ENCODE data around the gene MAST4.

The MAST4 gene

DNA sequence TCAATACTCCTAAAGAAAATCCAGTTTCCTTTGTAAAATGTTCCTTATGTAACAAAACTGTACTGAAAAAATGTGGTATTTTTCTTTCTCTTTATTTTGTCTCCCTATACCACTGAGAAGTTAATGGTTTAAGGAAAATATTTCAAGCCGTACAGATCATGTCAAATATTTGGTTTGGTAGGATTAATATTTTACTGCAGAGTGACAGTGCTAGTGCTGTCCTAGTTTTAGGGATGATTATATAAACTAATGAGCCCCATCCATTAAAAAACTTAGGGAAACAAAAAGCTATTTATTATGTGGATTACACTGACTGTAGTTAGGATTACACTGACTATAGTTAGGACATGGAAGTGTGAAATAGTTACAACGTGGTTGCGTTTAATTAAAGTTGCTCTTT is 391.3 kb downstream of the MAST4 start:
- TF ChIP-seq, protein P1, sequence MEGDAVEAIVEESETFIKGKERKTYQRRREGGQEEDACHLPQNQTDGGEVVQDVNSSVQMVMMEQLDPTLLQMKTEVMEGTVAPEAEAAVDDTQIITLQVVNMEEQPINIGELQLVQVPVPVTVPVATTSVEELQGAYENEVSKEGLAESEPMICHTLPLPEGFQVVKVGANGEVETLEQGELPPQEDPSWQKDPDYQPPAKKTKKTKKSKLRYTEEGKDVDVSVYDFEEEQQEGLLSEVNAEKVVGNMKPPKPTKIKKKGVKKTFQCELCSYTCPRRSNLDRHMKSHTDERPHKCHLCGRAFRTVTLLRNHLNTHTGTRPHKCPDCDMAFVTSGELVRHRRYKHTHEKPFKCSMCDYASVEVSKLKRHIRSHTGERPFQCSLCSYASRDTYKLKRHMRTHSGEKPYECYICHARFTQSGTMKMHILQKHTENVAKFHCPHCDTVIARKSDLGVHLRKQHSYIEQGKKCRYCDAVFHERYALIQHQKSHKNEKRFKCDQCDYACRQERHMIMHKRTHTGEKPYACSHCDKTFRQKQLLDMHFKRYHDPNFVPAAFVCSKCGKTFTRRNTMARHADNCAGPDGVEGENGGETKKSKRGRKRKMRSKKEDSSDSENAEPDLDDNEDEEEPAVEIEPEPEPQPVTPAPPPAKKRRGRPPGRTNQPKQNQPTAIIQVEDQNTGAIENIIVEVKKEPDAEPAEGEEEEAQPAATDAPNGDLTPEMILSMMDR (IDR thresholded peaks at IDR 0.05; ENCODE audit: low read depth, low read length), result no peak
- H3K36me3 ChIP-seq, result no peaks in the 10 kb centered on the region
- no peaks in the 10 kb centered on the region for H3K9me3 ChIP-seq
- H3K4me1 ChIP-seq, result no peaks in the 10 kb centered on the region
- H3K4me3 ChIP-seq (ENCODE audit: low read depth, low read length), result no peak overlapping the region
- DNase-seq, result no peak
- H3K27me3 ChIP-seq, result no peaks in the 10 kb centered on the region

DNA sequence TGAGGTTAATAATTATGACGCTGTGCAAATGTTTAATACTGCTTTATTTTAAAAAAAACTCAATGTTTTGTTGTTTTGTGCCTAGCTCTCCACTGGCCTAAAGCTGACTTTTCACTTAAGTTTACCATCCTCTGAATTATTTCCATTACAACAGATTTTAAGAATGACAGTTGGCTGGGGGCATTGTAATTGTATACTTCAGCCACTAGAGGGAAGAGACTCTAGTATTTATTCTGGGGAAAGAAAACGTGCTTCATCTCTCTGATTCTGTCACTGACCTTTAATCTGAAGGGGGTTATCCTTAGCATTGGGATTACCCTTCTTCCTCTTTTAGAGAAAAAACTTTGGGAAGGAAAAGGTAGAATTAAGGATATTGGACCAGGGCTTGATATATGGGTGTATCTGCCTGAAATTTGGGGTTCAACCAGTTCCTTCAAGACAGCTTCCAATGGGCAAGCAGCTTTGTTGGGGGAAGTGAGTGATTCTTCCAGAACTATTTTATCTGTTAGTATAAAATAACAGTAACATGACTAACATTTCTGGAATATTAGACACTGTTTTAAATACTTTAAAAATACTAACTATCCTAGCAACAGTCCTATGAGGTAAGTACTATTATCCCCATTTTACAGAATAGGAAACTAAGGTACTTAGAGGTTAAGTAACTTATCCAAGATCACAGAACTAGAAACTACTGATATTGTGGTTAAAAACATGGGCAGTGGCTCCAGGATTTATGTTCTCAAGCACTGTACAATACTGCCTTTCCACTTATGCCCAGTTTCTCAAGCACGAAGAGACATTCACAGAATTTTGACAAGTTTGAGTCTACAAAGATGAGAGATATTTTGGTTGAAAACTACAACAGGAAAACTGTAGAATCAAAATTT is 392.0 kb downstream of the MAST4 start:
- H3K9me3 ChIP-seq, result no peaks in the 10 kb centered on the region
- TF ChIP-seq, protein P1 (IDR thresholded peaks at IDR 0.05; ENCODE audit: low read depth, low read length), result peak; percentile 83
- no peaks in the 10 kb centered on the region for H3K27me3 ChIP-seq
- no peak for DNase-seq
- no peak overlapping the region for H3K4me3 ChIP-seq (ENCODE audit: low read depth, low read length)
- H3K4me1 ChIP-seq, result no peaks in the 10 kb centered on the region
- H3K36me3 ChIP-seq, result no peaks in the 10 kb centered on the region

DNA sequence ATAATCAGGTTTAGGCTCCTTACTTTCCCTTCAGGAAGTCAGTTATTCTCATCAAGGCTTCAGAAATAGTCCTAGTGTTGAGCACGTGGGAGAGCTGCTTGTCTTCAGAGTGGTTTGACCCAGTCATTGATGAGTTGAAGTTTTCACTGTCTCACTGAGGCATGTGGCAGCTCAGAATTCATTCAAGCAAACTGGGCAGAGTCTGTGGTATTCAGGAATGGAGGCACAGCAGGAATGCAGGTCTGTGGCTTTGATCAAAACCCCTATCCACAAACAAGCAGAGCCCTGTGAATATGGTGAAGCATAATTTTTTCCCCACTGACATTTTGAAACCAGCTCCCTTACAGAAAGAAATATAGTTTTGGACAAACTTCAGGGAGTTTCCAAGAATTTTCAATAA is 393.1 kb downstream of the MAST4 start:
- DNase-seq, result no peak
- Histone ChIP-seq H3K9me3 (no peaks in the 10 kb centered on the region), H3K36me3 (no peaks in the 10 kb centered on the region), H3K4me1 (no peaks in the 10 kb centered on the region), H3K4me3 (ENCODE audit: low read depth, low read length) (no peak overlapping the region), H3K27me3 (no peaks in the 10 kb centered on the region)
- TF ChIP-seq, protein P1 (IDR thresholded peaks at IDR 0.05; ENCODE audit: low read depth, low read length), result no peak

DNA sequence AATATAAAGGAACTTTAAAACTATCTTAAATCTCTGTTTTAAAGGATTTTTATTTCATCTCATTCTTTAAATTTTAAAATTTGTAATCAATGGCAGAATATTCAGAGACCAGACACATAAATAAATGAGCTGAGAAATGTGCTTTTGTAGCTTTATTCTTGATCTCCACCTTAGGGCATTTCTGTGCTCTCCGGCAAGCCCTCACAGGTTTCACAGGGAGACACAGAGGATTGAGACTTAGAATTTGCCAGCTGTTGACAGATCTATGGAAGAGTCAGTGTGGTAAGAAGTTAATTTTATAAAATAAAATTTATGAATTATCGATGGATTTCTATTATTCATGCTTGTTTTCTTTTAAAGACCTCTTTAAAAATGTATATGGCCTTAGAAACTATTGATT is 393.6 kb downstream of the MAST4 start:
- TF ChIP-seq, protein P1 (IDR thresholded peaks at IDR 0.05; ENCODE audit: low read depth, low read length), result no peak

DNA sequence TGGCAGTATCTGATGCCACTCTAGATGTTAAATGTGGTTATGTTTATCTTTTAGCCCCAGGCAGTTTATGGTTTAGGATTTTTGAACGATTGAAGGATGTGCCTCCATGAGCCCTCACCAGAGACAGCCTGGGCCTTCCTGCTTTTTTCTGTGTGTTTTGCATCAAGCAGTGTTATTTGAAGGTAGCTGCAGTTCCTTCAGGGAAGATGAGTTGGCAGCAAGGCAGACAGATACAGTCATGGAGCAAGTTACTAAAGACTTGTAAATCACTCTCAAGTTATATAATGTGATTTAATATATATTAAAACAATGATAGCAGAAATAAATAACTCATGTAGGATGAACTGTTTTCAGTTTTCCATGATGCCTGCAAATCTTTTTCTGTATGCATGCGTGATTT is 395.6 kb downstream of the MAST4 start:
- no peak overlapping the region for H3K4me3 ChIP-seq (ENCODE audit: low read depth, low read length)
- no peaks in the 10 kb centered on the region for H3K9me3 ChIP-seq
- no peaks in the 10 kb centered on the region for H3K27me3 ChIP-seq
- no peaks in the 10 kb centered on the region for H3K4me1 ChIP-seq
- no peaks in the 10 kb centered on the region for H3K36me3 ChIP-seq
- TF ChIP-seq, protein P1 (IDR thresholded peaks at IDR 0.05; ENCODE audit: low read depth, low read length), result no peak
- no peak for DNase-seq

More for the DNA sequence above, 393.6 kb downstream of the MAST4 start:
- DNase-seq, result no peak
- Histone ChIP-seq H3K36me3 (no peaks in the 10 kb centered on the region), H3K4me1 (no peaks in the 10 kb centered on the region), H3K27me3 (no peaks in the 10 kb centered on the region), H3K4me3 (ENCODE audit: low read depth, low read length) (no peak overlapping the region), H3K9me3 (no peaks in the 10 kb centered on the region)

DNA sequence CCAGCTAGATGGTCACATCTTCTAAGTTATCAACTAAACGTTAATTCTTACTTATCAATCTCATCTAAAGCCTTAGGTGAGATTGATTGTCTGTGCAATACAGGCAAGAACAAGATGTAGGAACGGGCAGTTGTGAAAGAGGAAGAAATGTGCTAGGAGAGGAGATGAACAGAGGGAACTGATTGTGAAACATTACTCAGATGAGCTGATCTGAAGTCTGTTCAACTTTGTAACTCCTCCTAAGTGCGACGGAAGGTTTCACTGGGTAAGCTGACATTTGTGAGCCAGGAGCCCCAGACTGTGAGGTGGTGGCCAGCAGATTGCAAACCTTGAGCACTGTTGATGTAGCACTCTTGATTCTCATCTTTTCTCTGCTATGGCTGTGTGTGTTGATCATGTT is 396.4 kb downstream of the MAST4 start:
- Histone ChIP-seq H3K9me3 (no peaks in the 10 kb centered on the region), H3K27me3 (no peaks in the 10 kb centered on the region), H3K4me1 (no peaks in the 10 kb centered on the region), H3K4me3 (ENCODE audit: low read depth, low read length) (no peak overlapping the region), H3K36me3 (no peaks in the 10 kb centered on the region)
- no peak for DNase-seq
- TF ChIP-seq, protein P1 (IDR thresholded peaks at IDR 0.05; ENCODE audit: low read depth, low read length), result no peak

Data from BE2C (cell line).